ENCODE measurements around the gene VPREB1.
"Not testable (repeated sequence)": the region's sequence is repeated elsewhere in the genome, so short reads cannot be mapped to it uniquely, and the experiment has no call there.

The VPREB1 gene

DNA sequence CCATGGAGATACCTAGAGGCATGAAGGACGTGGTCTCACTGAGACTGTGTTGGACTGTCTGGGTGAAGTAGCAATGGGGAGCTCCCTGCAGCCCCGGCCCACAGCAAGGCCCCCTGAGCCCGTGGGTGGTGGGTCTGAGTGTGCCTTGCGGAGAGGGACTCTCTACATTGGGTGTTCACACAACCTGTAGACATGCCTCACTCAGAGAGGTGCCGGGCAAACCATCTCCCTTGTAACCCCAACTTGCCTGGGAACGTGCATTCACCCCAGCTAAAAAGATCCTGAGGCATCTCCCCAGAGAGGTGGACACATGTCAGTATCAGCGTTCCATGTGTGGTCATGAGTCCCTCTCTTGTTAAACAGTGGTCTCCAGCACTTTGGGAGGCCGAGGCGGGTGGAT lies 2.1 kb downstream of the VPREB1 start:
- DNase-seq (no peak), ATAC-seq (no peak)

DNA sequence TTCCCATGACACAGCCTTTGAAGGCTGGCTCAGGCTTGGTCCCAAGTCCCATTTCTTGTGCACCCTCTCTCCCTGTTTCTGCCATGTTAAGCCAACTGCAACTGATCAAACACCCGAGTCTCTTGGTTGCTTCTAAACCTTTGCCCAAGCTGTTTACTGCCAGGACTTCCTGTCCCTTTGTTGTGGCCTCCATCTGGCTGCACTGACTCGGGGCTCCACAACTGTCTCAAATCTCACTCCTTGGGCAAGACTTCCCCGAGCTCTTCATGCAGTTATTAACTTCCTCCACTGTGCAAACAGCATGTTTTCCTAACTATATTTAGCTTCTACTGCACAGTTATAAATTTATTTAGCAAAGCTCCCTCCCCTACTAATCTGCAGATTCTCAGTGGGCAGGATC lies 4.3 kb downstream of the VPREB1 start:
- ATAC-seq, result no peak
- no peak for DNase-seq

DNA sequence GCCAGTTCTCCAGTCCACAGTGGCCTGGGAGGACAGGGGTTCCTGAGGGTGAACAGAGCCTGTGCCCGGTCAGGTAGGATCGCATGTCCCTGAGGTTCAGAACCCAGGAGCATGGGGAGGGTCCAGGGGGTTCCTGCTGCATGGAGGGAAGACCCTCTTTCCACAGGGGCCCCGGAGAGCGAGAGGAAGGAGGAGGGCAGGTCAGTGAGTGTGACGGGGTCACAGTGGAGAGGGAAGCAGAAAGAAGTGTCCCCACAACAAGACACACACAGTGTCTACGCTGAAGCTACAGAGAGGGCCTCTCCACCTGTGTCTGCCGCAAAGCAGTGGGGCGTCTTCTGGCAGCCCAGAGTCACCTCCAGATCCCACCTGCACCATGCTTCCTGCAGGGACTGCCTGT lies 6.1 kb downstream of the VPREB1 start:
- not testable (repeated sequence) for ATAC-seq, DNase-seq

DNA sequence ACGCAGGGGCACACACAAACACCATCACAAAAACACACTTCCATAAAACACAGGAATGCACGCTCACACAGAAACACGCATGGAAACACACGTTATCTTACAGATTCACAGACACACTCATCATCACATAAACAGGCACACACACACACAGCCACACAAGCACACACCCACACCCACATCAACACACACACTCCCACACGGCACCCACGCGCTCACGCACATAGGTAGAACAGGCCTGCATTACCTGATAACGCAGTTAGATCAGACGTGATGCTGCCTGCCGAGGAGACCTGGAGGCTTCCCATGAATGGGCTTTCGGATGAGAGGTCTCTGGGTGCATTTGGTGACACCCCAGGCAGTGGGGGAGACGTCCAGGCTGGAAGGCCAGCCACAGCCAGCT lies 11.5 kb downstream of the VPREB1 start:
- ATAC-seq, DNase-seq: not testable (repeated sequence)

DNA sequence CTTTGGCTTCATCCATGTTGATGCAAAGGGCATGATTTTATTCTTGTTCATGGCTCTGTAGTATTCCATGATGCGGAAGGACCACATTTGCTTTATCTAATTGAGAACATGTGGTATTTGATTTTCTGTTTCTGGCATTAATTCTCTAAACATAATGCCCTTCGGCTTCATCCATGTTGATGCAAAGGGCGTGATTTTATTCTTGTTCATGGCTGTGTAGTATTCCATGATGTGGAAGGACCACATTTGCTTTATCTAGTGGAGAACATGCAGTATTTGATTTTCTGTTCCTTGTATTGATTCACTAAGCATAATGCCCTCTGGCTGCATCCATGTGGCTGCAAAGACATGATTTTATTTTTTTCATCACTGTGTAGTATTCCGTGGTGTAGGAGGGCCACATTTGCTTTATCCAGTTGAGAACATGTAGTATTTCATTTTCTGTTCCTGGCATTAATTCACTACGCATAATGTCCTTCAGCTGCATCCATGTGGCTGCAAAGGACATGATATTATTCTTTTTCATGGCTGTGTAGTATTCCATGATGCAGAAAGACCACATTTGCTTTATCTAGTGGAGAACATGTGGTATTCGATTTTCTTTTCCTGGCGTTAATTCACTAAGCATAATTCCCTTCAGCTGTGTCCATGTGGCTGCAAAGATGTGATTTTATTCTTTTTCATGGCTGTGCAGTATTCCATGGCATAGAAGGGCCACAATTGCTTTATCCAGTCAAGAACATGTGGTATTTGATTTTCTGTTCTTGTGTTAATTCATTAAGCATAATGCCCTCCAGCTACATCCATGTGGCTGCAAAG lies 14.2 kb downstream of the VPREB1 start:
- not testable (repeated sequence) for DNase-seq, ATAC-seq

DNA sequence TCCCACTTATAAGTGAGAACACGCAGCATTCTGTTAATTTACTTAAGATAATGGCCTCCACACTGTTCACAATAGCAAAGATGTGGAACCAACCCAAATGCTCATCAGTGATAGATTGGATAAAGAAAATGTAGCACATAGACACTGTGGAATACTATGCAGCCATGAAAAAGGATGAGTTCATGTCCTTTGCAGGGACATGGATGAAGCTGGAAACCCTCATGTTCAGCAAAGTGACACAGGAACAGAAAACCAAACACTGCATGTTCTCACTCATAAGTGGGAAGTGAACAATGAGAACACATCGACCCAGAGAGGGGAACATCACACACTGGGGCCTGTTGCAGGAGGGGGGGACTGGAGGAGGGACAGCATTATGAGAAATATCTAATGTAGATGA lies 15.6 kb downstream of the VPREB1 start:
- not testable (repeated sequence) for ATAC-seq, DNase-seq

DNA sequence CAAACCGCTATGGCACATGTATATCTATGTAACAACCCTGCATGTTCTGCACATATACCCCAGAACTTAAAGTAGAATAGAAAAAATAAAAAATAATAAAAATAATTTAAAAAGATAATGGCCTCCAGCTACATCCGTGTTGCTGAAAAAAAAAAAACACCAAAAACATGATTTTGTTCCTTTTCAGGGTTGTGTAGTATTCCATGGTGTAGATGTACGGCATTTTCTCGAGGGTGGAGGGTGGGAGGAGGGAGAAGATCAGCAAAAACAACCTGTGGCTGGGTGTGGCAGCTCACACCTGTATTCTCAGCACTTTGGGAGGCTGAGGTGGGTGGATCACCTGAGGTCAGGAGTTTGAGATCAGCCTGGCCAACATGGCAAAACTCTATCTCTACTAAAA lies 16.0 kb downstream of the VPREB1 start:
- ATAC-seq, DNase-seq: not testable (repeated sequence)

DNA sequence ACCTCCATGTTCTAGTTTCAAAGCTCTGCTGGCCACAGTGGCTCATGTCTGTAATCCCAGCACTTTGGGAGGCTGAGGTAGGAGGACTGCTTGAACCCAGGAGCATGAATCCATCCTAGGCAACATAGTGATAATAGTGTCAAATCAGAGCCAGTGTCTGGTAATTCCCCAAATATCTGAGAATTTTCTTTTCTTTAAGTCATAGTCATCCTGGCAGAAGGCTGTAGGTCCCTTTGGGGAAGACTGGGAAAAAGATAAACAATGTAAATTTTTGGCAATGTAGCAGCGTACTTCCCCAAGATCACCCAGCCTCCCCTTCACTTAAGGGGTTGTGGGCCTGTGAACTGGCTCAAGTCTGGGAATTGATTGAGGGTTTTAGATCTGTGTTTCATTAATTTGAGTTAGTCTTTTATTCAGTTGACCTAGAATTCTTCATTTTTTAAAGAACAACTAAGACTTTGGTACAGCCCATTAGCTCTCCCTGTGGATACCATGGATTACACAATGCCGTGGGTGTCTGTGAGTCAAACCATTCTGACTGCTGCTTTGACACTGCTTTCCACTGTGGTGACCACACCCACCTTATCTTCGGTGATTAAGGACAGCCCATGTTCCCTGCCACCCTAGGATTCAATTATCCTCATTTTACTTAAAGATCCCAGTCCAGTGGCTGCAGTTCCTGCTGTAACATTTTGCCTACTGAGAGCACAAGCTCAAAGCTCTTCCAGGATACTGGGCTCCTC lies 17.9 kb downstream of the VPREB1 start:
- not testable (repeated sequence) for DNase-seq

DNA sequence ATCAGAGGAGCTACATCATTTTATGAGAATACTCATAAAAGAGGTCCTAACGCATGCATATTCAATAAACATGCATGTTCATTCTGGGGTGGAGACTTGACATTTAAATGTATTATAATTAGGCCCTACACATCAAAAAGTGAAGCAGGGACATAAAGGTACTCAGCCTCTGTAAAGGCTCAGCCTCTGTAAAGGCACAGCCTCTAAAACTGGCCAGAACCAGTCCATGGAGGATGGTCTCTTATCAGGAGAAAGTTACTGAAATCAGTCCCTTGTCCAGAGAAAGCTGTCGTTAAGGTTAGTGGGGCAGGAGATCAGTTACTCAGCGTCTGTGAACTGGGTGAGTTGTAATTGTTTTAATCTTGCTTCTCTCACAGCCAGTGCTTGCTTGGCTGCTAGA lies 19.2 kb downstream of the VPREB1 start:
- ATAC-seq, DNase-seq: not testable (repeated sequence)

More for the DNA sequence above, 17.9 kb downstream of the VPREB1 start:
- not testable (repeated sequence) for ATAC-seq

DNA sequence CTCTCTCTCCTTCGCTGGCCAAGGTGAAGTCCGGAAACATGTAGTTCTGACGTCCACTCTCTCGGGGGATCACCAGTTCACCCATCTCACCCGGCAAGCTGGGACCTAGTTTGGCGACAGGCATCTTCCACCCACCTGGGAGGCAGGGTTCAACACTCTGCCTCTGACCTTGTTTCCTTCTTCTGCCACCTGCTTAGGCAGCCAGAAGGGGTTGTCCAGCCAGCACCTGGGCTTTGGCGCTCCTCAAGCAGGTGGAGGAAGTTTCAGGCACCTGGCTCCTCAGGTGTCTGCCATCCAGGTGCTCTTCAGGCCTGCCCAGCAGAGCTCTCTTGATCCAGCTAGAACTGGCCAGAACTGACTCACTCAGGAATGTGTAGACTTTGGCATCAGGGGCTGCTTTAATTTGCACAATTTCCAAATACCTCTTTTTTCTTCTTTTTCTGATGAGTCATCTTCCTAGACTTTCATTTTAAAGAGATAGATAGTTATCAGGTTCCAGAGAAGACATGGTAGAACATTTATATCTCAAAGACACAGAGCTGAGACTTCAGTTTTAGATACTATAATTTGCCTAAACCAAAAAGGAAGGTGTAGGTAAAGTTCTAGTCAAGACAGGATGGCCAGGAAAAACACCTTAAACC lies 25.6 kb downstream of the VPREB1 start:
- DNase-seq, ATAC-seq: not testable (repeated sequence)

DNA sequence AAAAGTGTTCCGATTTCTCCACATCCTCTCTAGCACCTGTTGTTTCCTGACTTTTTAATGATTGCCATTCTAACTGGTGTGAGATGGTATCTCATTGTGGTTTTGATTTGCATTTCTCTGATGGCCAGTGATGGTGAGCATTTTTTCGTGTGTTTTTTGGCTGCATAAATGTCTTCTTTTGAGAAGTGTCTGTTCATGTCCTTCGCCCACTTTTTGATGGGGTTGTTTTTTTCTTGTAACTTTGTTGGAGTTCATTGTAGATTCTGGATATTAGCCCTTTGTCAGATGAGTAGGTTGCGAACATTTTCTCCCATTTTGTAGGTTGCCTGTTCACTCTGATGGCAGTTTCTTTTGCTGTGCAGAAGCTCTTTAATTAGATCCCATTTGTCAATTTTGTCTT lies 32.8 kb downstream of the VPREB1 start:
- not testable (repeated sequence) for ATAC-seq

DNA sequence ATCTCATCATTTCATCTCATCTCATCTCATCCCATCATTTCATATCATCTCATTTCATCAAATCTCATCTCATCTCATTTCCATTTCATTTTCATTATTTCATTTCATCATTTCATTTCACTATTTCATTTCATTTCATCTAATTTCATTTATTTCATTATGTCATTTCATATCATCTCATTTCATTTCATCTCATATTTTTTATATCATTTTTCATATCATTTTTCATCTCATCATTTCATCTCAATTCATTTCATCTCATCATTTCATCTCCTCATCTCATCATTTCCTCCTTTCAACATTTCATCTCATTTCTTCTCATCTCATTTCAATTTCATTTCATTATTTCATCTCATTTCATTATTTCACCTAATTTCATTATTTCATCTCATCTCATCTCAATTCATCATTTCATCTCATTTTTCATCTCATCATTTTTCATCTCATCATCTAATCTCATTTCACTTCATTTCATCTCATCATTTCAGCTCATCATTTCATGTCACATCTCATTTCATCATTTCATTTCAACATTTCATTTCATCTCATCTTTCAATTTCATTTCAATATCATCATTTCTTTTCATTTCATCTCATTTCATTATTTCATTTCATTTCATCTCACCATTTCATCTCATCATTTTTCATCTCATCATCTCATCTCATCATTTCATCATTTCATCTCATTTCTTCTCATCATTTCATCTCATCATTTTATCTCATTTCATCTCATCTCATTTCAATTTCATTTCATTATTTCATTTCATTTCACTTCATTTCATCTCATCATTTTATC lies 40.6 kb downstream of the VPREB1 start:
- not testable (repeated sequence) for DNase-seq, ATAC-seq

More for the DNA sequence above, 32.8 kb downstream of the VPREB1 start:
- not testable (repeated sequence) for DNase-seq

DNA sequence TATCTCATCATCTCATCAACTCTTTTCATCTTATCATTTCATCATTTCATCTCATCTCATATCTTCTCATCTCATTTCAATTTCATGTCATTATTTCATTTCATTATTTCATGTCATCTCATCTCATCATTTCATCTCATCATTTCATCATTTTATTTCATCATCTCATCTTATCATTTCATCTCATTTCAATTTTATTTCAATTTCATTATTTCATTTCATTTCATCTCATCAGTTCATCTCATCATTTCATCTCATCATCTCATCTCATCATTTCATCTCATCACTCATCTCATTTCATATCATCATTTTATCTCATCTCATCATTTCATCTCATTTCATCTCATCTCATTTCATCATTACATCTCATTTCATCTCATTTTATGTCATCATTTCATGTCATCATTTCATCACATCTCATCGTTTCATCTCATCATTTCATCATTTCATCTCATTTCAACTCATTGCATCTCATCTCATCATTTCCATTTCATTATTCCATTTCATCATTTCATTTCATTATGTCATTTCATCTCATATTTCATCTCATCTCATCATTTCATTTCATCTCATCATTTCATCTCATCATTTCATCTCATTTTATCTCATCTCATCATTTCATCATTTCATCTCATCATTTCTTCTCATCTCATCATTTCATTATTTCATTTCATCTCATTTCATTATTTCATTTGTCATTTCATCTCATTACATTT lies 42.0 kb downstream of the VPREB1 start:
- ATAC-seq, DNase-seq: not testable (repeated sequence)

DNA sequence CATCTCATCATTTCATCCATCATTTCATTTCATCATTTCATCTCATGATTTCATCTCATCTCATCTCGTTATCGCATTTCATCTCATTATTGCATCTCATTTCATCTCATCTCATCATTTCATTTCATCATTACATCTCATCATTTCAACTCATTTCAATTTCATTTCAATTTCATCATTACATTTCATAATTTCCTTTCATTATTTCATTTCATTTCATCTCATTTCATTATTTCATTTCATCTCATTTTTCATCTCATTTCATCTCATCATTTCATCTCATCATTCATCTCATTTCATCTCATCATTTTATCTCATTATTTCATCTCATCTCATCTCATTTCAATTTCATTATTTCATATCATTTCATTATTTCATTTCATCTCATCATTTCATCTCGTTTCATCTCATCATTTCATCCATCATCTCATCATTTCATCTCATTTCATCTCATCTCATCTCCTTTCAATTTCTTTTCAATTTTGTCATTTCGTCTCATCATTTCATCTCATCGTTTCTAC lies 42.6 kb downstream of the VPREB1 start:
- not testable (repeated sequence) for ATAC-seq, DNase-seq

DNA sequence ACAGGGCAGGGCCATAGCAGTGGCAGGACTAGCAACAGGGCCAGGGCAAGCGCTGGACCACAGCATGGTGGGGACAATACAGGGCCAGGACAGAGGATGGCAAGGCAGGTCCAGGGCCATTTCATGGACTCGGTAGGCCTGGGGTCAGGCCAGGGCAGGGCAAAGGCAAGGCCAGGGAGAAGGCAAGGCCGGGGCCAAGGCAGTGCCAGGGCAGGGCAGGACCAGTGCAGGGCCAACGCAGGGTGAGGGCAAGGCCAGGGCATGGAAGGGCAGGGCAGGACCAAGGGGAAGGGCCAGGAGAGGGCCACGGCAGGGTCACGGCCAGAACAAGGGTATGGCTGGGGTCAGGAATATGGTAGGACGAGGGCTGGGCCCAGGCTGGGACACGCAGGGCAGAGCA lies 45.1 kb downstream of the VPREB1 start:
- not testable (repeated sequence) for ATAC-seq, DNase-seq

DNA sequence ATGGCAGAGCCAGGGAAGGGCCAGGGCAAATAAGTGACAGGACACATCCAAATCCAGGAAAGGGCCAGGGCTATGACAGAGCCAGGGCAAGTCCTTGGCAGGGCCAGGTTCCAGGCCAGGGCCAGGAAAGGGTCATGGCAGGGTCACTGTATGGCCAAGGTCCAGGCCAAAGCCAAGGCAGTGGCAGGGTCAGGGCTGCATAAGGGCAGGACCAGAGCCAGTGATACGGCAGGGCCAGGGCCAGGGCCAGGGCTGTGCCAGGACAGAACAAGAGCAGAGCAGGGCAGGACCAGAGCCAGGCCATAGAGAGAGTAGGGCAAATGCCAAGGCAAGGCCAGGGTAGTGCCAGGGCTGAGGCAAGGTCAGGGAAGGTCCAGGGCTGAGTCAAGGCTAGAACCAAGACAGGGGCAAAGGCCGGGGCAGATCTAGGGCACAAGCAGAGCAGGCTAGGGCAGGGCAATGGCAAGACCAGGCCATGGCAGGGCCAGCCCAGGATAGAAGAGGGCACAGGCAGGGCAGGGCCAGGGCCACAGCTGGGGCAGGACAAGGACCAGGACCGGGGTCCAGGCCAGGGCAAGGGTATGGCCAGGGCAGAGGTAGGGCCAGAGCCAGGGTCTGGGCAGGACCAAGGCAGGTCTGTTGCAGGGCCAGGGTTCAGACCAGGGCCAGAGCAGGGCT lies 46.7 kb downstream of the VPREB1 start:
- not testable (repeated sequence) for DNase-seq

DNA sequence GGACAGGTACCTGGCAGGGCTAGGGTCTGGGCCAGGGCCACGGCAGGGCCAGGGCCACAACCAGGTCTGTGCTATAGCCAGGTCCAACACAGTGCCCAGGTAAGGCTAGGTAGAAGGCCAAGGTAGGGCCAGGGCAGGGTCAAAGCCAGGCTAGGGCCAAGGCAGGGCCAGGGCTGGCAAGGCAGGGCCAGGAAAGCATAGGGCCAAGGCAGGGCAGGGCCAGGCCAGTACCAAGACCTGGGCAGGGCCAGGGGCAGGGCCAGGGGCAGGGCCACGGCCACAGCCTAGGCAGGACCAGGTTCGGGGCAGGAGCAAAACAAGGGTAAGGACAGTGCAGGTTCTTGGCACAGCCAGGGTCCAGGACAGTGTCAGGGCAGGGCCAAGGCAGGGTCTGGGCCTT lies 48.1 kb downstream of the VPREB1 start:
- ATAC-seq, DNase-seq: not testable (repeated sequence)

More for the DNA sequence above, 46.7 kb downstream of the VPREB1 start:
- ATAC-seq, result not testable (repeated sequence)

DNA sequence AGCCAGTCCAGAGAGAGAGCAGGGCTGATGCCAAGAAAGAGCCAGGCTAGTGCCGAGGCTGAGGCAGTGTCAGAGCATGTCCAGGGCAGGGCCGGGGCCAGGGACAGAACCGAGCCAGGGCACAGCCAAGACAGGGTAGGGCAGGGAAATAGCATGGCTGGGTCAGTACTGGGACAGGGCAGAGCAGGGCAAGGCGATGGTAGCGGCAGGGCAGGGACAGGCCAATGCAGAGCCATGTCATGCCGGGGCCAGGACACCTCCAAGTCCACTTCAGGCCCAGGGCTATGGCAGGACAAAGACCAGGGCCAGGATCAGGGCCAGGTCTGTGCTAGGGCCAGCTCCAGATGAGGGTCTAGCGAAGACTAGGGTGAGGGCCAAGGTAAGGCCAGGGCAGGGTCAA lies 48.9 kb downstream of the VPREB1 start:
- not testable (repeated sequence) for ATAC-seq, DNase-seq

DNA sequence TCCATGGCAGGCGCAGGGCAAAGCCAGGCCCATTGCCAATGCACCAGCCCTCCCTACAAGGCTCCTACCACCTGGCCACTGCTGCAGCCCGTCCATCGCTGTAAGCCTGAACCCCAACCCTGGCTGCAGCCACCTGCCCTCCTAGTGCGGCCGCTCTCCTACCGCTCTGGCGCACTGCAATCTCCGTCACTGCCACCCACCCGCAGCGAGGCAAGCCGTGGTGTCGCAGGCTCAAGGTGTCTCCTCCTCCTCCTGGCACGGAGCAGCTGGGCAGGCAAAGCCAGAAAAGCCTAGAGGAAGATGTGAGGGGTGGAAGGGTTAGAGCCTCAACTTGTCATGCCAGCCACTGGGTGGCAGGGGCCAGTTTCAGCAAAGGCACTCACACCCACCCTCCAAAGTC lies 50.1 kb downstream of the VPREB1 start:
- not testable (repeated sequence) for ATAC-seq

More for the DNA sequence above, 50.1 kb downstream of the VPREB1 start:
- DNase-seq, result not testable (repeated sequence)

All from stimulated activated naive CD8-positive, alpha-beta T cell treated with anti-CD3 and anti-CD28 coated beads, Interleukin-15, Interleukin-2, amounts not matched to agents 100 U/mL and 50 U/mL, for 24 hours (primary cell).